Measurements from ENCODE around the gene SLC16A8.

SLC16A8 gene

GRCh38 chr22:38111925-38112355 lies 28.0 kb upstream of the SLC16A8 start:
- no peak for DNase-seq

DNA sequence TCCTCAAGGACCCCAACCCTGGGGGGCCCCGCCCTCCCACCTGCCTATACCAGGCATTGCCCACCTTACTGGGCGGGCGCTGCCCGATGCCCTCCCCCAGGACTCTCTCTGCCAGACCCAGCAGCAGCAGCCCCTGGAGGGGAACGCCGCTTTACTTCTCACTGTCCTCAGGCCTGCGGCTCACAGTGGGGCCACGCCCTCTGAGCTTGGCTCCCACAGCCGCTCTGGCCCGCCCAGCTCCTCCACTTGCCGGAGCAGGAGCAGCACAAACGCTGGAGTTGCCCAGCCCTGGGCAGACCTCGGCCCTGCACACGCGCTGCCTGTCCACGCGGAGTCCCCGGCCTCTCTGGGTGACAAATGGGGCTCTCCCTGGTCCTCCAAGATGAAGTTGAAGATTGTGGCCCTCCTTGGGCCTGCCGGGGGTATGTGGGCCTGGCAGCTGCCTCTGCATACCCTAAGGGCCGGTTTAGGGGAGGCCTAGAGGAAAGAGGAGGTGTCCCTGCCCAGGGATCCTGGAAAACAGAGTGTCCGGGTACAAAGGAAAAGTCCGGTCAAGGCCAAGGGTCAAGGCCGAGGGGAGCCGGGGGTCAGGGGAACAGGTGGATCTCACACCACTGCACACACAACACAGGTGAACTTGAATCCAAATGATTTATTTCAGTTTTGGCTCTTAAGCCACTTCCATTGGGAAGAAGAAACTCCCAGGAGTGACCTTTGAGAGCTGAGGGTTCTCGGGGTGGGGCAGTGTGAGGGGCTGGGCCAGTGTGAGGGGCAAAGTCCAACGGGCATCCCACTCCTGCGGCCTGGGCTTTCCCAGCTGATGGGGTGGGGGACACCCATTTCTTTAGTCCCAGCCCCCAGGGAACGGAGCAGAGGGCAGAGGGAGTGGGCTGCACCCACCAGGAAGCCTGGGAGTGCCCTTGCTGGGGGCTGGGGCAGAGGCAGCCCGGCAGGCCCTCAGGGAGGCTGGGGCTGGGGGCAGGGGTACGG lies 27.2 kb upstream of the SLC16A8 start:
- no peak for DNase-seq

DNA sequence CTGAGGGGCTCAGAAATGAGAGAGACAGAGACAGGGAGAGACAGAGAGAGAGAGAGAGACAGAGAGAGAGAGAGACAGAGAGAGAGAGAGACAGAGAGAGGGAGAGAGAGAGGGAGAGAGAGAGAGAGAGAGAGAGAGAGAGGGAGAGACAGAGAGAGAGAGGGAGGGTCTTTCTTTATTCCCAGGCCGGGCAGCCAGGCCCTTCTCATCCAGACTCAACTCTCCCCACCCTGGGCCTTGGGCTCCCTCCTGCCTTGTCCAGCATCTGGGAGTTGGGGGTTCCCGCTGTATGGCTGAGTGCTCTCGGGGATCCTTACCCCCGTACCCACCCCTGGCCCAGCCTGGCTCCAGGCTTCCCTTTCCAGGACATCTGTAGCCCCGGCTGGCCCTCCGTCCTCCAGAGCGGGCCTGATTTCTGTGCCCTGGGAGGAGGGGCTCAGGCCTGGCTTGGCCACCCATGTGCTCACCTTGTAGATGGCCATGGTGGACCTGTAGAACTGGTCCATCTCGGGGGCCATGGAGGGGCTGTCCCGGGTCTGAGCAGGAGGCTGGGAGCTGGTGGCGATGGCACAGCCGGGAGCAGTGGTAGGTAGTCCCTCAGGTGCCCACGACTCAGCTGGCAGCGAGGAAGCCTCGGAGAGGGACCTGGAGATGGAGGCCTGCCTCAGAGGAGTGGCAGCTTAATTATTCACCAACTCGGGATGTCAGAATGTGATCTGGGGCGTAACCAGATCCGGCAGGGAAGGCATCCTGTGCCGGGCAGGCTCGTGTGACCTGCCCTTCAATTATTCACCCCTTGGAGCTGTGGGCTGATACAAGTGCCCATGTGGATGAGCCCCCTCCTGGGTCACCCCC lies 26.3 kb upstream of the SLC16A8 start, which contains the start of gene BAIAP2L2:
Gene BAIAP2L2 (minus strand): TSS at position 677 of the 855 bp plus-strand sequence. CDS start 159 bp downstream, at position 518.
- DNase-seq: no peak

DNA sequence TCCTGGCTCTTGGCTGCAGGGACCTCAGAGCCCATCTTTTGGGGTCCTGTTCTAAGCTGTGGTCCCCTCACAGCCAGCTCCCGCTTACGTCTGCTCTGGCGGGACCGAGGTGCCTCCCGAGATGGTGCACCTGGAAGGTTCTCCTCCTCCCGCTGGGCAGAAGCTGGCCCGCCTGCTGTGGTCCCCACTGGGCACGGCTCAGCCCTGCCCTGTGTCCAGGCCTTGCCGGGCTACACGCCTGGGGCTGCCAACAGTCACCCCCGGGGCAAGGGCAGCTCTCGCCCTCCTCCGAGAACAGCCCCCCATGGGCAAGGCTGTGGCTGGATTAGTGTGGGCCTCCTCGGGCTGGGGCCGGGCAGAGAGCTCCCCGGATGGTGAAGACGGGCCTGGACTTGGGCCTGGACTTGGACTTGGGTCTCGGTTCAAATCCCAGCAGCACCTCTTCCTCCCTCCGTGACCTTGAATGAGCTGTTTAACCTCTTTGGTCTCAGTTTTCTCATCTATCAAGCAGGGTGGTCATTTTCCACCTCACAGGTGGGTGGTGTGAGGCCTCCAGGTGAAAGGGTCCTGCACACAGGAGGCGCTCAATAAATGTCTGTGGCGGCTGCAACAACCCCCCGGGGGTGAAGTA lies 25.5 kb upstream of the SLC16A8 start:
- no peak for DNase-seq

DNA sequence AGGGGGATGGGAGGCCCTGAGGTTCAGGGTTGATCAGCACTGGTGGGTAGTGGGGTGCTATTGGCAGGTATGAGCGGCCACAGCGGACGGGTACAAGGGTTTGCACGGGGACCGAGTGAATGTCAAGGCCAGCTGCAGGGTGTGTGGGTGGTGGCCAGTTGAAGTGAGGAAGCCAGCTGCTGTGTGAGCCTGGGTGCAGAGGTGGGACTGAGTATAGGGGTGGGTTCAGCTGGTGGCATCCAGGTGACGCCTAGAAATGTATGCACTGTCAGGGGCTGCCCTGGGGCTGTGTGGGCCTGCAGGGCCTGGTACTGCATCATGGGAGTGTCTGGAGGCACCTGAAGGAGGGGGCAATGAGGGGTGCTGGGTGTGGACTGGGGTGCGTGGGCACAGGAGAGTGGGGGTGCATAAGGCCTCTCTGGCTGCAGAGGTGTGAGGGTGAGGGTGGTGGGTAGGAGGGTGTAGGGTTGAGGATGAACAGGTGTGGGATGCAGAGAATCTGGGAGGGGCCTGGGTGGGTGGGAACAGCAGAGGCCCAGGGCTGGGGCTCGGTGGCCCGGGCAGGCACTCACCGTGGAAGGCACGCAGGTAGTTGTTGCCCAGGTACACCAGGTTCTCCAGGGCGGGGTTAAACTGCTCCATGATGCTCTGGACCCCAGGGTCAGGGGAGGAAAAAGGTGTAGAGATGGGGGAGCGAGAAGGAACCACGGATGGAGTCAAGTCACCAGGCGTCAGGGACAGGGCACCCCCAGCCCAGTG lies 24.8 kb upstream of the SLC16A8 start:
- no peak for DNase-seq

DNA sequence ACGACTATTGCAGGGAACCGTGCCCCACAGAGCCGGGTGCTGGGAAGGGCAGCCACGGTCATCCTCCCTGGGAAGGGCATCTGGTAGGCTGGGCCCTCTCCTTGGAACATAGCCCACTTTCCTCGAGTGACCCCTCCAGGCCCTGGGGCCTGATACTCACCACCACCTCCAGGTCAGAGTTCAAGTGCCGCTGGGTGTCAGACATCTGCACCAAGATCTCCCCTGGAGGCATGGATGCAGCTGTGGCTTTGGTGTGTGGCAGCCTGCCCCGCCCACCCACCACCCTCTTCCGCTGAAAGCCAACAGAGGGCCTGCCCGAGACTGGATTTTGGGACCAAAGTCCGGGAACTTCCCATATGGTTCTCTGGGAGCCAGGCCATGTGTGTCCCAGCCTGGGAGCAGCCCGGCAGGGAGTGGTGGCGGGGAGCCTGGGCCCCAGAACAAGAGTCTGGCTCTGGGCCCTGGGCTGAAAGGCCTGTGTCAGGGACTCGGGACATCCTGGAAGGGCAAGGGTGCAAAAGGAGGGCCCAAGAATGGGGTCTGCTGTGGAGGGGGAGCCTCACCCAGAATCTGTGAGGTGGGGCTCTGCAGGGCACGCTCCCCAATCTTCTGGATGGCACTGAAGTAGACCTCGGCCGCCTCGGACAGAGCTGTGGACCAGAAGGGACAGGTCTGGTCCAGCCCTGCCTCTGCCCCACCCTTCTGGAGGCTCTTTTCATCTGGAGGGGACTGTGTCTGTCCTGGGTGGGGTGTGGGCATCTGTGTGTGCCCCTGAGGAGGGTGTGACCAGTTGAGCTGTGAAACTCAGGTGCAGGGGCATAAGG lies 23.9 kb upstream of the SLC16A8 start:
- DNase-seq: no peak

- DNase-seq: no peak
These were observed 23.0 kb upstream of the SLC16A8 start for GRCh38 chr22:38106814-38107578.

DNA sequence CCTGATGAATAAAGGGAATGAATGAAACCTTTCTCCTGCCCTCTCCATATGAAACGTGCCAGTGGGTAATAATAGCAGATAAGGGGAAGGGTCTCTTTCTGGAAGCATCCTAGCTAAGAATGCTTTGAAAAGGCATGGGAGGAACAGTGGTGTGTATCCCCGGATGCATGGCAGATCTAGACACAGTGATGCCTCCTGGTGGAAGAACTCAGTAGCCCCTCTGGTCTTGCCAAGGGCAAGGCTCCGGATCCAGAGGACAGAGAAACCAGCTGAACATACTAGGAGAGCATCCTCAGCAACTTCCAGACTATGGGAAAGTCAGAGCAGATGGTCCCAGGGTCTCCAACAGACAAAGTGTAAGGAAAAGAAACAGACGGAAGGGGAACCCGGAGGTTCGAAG lies 20.1 kb upstream of the SLC16A8 start:
- no peak for DNase-seq

DNA sequence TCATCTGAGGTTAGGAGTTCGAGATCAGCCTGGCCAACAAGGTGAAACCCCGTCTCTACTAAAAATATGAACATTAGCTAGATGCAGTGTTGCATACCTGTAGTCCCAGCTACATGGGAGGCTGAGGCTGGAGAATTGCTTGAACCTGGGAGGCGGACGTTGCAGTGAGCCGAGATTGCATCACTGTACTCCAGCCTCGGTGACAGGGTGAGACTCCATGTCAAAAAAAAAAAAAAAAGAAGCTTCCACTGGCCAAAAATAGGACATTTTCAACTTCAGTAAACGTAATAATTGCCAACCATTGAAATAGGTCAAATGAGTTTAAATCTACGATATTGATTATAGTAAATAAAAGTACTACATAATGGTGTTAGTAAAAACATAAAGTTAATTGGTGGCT lies 19.7 kb upstream of the SLC16A8 start:
- no peak for DNase-seq

DNA sequence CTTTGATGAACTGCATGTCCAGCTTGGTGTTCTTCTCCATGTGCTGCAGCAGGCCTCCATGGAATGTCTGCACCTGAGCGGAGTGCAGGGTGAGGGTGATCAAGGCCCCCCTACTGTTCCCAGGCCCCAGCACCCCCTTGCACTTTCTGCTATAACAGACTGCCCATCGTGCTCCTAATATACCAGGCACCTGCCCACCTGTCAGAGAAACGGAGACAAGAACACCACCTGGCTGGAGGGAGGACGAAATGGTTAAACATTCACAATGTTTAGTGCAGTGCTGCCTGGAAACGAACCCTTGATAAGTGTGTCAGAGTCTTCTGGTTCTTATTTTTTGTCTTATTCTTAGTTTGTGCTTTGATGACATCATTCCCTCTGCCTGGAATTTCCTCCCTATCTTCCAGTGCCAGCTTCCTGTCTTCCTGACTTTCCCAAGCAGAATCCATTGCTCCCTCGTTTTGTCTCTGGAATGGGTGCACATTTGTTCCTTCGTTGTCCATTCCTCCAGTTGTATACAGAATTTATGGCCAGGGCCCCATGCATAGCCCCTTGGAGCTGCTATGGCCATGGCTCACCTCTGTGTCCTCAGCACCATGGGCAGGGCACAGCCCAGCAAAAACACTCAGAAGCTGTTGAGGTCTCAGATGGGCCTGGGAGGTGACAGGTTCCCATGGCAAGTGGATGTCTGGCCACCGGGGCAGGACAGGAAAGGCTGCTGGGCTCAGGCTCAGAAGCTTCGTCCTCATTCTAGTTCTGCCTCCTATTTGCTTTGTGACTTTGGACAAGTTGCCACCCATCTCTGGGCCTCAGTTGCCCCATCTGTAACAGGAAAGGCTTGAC lies 14.6 kb upstream of the SLC16A8 start:
- DNase-seq: no peak

DNA sequence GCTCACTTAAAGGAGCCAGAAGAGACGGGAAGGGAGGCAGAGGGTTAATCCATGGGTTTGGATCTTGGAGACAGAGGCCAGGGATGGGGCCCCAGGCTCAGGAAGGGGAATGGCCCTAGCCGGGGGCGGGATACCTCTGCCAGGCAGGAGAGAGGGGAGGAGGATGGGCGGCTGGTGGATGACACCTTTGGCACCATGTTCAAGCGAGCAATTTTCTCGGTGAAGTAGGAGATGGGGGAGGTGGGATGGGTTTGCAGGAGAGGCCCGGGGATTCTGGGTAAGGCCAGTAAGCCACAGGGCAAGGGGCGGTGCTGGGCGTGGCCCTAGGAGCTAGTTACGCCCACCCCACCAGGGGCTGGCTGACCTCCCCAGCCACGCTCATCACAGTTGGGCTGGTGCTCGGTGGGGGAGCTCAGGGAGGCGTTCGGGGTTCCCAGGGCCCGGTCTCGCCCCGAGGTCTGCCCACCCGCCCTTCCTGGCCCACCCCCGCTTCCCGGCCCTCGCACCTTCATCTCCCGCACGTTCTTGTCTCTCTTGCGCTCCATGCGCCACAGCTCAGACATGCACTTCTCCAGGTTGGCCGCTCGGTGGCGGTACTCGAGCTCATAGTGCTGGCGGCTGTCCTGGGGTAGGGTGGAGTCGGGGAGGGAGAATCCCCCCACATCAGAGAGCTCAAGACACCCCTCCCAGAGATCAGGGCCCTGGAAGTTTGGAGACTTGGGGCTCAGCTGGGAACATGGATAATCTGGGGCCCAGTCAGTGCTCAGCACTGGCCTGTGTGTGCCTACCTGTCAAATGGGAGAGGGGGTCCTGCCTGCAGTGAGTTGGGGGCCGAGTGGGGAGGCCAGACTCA lies 13.8 kb upstream of the SLC16A8 start:
- DNase-seq: no peak

- no peak for DNase-seq
These were observed 13.1 kb upstream of the SLC16A8 start for GRCh38 chr22:38097058-38097457.

- no peak for DNase-seq
These were observed 5.5 kb upstream of the SLC16A8 start for GRCh38 chr22:38089474-38089851.

DNA sequence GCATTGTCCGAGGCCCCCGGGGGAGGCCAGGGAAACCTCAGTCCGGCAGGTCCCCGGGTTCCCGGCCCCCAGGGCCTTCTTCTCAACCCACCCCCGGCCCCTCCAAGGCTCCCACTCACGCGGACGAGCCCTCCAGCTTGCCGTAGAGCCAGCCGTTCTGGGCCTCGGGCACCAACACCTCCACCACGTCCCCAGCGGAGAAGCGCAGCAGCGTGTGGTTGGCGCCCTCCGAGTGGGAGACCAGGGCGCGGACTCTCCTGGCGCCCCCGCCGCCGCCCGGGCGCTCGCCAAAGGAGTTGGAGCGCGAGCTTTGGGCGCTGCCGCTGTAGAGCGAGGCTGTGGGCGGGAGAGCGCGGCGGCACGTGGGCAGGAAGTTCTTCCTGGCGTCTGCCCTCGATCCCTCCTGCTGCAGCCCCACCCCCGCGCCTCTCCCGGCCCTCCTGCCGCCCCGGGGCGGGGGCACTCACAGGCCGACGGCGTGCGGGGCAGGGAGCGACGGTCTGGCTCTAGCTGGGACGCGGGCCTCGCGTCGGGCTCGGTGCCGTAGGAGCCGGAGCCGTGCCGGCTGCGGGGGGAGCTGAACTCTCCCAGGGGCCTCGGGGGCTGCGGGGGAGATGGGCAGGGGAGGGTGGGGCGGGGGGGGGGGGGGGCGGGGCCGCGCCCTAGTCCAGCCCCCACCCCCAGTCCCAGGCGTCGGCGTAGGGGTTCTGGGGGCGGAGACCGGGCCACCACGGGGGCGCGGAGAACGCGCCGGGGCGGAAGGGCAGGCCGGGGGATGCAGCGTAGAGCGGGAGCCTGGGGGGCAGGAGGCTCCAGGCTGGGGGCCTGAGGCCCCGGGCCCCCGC lies 4.9 kb upstream of the SLC16A8 start:
- no peak for DNase-seq

DNA sequence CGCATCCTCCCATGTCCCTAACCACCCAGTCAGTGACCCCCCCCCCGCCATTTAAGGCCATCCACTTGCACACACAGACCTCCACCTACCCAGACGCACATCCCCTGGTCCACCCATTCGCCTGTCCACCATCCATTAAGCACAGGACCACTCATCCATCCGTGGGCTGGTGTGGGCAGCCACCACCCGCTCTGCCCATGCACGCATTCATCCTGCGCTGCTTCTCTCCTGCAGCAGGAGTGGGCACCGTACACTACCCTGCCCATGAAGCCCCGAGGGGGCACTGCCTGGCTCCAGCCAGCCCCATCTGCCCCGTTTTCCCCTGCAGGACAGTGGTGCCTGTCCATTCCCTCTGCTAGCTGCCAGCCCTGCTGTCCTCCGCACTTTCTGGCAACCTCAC lies 3.9 kb upstream of the SLC16A8 start:
- no peak for DNase-seq

- no peak for DNase-seq
These were observed 3.0 kb upstream of the SLC16A8 start for GRCh38 chr22:38086942-38087341.

DNA sequence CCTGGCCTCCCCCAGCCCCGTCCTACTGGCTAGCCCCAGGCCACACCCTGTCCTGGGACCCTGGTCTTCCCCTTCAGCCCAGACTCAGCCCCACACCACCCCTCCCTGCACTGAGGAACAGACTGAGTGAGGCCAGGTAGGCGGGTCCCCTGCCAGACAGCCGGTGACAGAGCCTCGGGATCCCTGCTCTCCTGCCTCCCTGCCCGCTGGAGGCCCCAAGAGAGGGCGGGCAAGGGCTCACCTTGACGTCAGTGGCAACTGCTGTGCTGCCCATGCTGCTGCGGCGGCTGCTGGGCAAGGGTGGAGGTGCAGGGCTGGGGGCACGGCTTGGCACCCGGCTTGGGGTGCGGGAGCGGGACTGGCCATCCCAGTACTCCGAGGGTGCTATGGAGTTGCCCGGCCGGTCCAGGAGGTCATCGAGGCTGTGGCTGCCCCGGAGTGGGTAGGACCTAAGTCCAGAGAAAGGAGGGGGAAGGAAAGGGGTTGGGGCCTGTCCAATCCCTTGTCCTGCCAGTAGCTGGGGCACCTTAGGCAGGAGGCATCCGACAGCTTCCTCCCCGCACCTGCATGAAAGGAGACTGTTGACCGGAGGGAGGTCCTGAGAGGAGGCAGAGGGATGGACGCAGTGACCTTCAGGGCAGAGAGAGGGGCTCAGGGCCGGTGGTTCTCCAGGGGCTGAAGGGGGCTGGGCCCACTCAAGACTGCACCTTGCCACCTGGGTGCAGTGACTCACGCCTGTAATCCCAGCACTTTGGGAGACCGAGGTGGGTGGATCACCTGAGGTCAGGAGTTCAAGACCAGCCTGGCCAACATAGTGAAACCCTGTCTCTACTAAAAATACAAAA lies 2.2 kb upstream of the SLC16A8 start:
- DNase-seq: no peak
